ENCODE data around the gene HDAC4.

The HDAC4 gene

DNA sequence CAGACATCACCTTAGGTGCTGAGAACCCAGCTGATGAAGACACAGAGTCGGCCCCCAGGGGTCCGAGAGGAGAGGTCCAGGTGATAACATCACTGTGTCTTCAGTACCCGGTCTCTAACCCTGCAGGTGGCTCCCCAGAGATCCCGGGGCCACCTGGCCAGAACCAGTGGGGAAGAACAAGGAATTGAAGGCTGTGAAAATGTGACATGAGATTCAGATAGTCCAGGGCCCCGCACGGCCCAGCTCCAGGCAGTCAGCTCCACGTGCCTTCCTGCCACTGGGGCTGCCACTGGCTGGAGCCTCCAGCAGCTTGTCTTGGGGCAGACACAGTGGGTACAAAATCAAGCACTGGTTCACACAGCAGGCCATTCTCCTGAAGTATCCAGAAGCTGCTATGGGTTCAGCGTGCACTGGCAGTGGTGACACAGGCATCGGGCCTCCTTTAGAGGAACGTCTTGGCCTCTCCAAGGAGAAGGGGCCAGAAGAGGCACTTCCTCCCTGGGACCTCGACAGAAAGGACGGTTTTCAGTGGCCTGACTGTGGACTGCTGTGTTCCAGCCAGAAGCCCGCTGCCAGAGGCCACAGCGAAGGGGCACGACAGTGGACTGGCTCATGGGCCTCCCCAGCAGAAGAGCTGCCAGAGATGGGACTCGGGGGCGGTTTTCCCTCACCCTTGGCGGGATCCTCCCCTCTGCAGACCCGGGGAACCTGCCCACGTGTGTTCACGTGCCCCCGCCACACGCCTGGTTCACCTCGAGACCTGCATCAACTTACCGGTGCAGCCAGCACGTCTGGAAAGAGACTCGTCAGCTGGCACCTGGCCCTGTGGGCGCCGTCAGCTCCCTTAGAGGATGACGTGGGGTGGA is 150.4 kb downstream of the HDAC4 start:
- Histone ChIP-seq H3K4me1 (ENCODE audit: control insufficient read depth in 5 of 5, insufficient read depth in 5 of 5, low read length in 5 of 5) (peaks cover 0 to 41% (median 23%) of the 10 kb centered on the region in 5 donors), H3K27ac (ENCODE audit: low read depth, low read length) (no peak overlapping the region), H3K4me3 (ENCODE audit: low read depth in 1 of 5, low read length in 5 of 5) (no peak overlapping the region), H3K36me3 (ENCODE audit: control insufficient read depth in 5 of 5, insufficient read depth in 5 of 5, low read length in 5 of 5) (no peaks in the 10 kb centered on the region), H3K9me3 (ENCODE audit: control insufficient read depth in 5 of 5, low read length in 5 of 5) (no peaks in the 10 kb centered on the region), H3K27me3 (ENCODE audit: control insufficient read depth in 5 of 5, insufficient read depth in 4 of 5, low read length in 5 of 5) (no peaks in the 10 kb centered on the region), H3K9ac (ENCODE audit: low read length in 5 of 5) (no peak overlapping the region)

DNA sequence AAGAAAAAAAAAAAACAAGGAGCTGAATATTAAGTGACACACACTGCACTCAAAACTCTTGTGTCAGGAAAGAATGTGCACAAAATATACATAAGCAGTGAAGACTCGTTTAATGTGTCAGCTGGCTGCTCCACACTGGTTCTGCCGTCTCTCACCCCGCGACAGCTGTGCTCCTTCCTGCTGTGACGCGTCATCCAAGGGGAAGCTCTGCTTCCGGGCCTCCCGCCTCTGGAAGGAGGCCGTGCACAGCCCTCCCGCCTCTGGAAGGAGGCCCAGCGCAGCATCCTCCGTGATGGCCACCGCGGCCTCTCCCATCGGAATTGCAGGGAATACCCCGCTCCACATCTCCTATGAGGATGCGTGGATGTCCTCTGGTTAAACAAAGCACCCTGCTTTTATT is 151.0 kb downstream of the HDAC4 start:
- no peaks in the 10 kb centered on the region for H3K36me3 ChIP-seq (ENCODE audit: control insufficient read depth in 5 of 5, insufficient read depth in 5 of 5, low read length in 5 of 5)
- no peaks in the 10 kb centered on the region for H3K27me3 ChIP-seq (ENCODE audit: control insufficient read depth in 5 of 5, insufficient read depth in 4 of 5, low read length in 5 of 5)
- H3K4me3 ChIP-seq (ENCODE audit: low read depth in 1 of 5, low read length in 5 of 5), result no peak overlapping the region
- H3K27ac ChIP-seq (ENCODE audit: low read depth, low read length), result no peak overlapping the region
- H3K9me3 ChIP-seq (ENCODE audit: control insufficient read depth in 5 of 5, low read length in 5 of 5), result no peaks in the 10 kb centered on the region
- H3K9ac ChIP-seq (ENCODE audit: low read length in 5 of 5), result no peak overlapping the region
- H3K4me1 ChIP-seq (ENCODE audit: control insufficient read depth in 5 of 5, insufficient read depth in 5 of 5, low read length in 5 of 5), result peaks cover 3 to 41% (median 23%) of the 10 kb centered on the region in 5 donors

DNA sequence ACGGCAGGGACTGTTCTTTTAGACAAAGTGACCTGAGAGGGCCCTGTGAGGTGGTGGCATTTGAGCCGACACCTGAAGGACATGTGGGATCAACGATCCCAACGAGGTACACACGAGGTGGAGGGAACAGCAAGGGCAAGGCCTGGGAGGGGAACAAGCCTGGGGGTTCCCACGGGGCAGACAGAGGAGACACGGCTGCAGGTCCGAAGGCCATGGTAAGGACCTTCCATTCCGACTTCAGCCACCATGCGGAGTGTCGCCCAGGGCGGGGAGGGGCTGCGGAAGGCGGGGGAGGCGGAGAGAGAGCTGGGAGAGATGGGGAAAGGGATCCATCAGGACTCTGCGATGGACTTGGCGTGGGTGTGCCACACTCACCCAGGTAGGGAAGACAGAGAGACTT is 151.8 kb downstream of the HDAC4 start:
- Histone ChIP-seq H3K4me1 (ENCODE audit: control insufficient read depth in 5 of 5, insufficient read depth in 5 of 5, low read length in 5 of 5) (peaks cover 3 to 41% (median 23%) of the 10 kb centered on the region in 5 donors), H3K9me3 (ENCODE audit: control insufficient read depth in 5 of 5, low read length in 5 of 5) (no peaks in the 10 kb centered on the region), H3K9ac (ENCODE audit: low read length in 5 of 5) (no peak overlapping the region), H3K27me3 (ENCODE audit: control insufficient read depth in 5 of 5, insufficient read depth in 4 of 5, low read length in 5 of 5) (no peaks in the 10 kb centered on the region), H3K4me3 (ENCODE audit: low read depth in 1 of 5, low read length in 5 of 5) (no peak overlapping the region), H3K36me3 (ENCODE audit: control insufficient read depth in 5 of 5, insufficient read depth in 5 of 5, low read length in 5 of 5) (no peaks in the 10 kb centered on the region), H3K27ac (ENCODE audit: low read depth, low read length) (no peak overlapping the region)

DNA sequence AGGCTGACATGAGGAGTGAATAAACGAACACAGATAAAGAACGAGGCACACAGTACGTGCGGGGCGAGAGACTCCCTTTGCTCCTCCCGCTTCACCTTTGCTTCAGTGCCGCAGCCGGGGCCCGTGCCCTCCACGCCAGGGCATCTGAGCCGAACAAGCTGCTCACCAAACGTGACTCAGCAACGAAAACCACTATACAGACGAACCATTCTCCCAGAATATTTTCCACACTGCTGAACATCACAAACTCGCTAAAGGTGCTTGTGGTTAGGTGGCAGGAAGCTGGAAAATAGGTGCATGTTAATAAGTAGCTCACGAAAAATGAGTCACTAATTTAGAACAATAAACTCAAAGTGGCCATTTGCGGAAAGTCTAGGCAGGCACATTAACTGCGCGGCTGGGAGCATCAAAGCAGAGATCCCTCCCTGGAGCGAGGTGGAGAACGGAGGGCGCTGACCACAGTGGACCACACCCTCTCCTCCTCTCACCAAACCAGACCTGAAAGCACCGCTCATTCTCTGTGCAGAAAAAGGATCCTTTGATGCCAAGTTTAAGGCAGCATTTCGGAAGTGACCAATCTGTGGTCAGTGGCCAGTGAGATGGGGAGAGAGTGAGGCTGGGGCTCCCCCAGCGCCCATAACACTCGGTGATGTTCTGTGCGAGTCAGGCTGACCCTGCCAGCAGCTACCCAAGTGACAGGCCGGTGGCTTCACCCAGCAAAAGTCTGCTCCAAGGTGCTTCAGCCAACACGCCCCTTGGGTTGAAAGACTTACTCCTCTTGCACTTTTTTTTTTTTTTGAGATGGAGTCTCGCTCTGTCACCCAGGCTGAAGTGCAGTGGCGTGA is 153.2 kb downstream of the HDAC4 start:
- Histone ChIP-seq H3K27me3 (ENCODE audit: control insufficient read depth in 5 of 5, insufficient read depth in 4 of 5, low read length in 5 of 5) (no peaks in the 10 kb centered on the region), H3K27ac (ENCODE audit: low read depth, low read length) (no peak overlapping the region), H3K36me3 (ENCODE audit: control insufficient read depth in 5 of 5, insufficient read depth in 5 of 5, low read length in 5 of 5) (no peaks in the 10 kb centered on the region), H3K9me3 (ENCODE audit: control insufficient read depth in 5 of 5, low read length in 5 of 5) (no peaks in the 10 kb centered on the region), H3K4me3 (ENCODE audit: low read depth in 1 of 5, low read length in 5 of 5) (no peak overlapping the region), H3K9ac (ENCODE audit: low read length in 5 of 5) (no peak overlapping the region), H3K4me1 (ENCODE audit: control insufficient read depth in 5 of 5, insufficient read depth in 5 of 5, low read length in 5 of 5) (peaks cover 3 to 31% (median 18%) of the 10 kb centered on the region in 5 donors)

DNA sequence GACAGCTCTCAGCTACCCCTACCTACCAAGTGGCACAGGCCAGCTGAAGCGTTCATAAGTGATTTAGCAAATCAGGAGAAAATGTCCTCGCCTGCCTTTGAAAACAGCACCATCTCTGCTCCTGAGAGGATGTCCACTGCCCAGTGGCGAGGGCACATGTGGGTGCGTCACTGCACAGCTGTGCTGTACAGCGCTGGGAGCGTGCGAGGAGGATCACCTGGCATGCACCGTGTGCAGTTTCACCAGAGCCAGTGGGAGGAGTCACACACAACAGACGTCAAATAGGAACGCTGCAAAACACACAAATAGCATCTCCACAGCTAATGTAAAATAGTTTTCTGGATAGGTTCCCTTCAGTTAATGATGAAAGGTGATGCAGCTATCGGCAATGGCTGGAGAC is 154.1 kb downstream of the HDAC4 start:
- Histone ChIP-seq H3K4me1 (ENCODE audit: control insufficient read depth in 5 of 5, insufficient read depth in 5 of 5, low read length in 5 of 5) (peaks cover 3 to 23% (median 14%) of the 10 kb centered on the region in 5 donors), H3K4me3 (ENCODE audit: low read depth in 1 of 5, low read length in 5 of 5) (no peak overlapping the region), H3K9ac (ENCODE audit: low read length in 5 of 5) (peak overlapping the region in 1 of 5 donors; percentile 31), H3K27me3 (ENCODE audit: control insufficient read depth in 5 of 5, insufficient read depth in 4 of 5, low read length in 5 of 5) (no peaks in the 10 kb centered on the region), H3K27ac (ENCODE audit: low read depth, low read length) (no peak overlapping the region), H3K9me3 (ENCODE audit: control insufficient read depth in 5 of 5, low read length in 5 of 5) (no peaks in the 10 kb centered on the region), H3K36me3 (ENCODE audit: control insufficient read depth in 5 of 5, insufficient read depth in 5 of 5, low read length in 5 of 5) (no peaks in the 10 kb centered on the region)

DNA sequence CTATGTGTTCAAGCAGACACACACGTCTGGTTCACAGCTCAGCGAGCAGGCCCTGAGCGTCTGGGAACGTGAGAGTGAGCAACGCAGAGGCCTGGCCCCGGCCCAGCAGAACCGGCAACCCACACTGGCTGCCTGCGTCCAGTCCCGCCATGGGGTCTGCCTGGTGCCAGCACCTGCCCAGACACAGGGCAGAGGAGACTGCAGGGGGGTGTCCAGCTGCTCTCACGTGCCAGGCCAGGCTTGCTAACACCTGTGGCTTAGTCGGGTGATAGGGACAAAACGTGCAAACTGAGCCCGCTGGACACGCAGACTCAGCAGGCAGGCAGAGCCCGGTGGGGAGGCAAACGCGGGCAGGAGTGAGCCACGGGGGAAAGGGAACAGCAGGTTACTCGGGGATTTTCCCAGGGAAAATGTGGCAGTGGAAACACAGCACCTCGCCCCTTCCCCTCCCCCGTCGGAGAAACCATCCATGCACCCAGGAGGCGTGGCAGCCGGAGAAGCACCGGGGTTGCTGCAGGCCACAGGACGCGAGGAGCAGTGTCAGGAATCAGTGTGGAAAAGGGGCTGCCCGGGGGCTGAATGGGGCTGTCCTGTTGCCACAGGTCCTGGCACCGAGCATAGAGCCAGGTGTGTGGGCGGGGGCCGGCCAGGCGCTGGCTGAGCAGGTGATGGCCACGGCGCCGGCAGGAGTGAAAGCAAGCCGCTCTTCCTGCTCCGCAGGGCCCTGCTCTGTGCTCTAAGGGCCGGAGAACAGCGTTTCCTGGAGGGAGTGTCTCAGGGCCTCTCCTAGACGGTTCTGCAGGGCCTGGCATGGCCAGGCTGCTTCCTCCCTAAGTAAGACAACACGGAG is 154.7 kb downstream of the HDAC4 start:
- Histone ChIP-seq H3K4me1 (ENCODE audit: control insufficient read depth in 5 of 5, insufficient read depth in 5 of 5, low read length in 5 of 5) (peaks cover 3 to 23% (median 14%) of the 10 kb centered on the region in 5 donors), H3K9me3 (ENCODE audit: control insufficient read depth in 5 of 5, low read length in 5 of 5) (no peaks in the 10 kb centered on the region), H3K4me3 (ENCODE audit: low read depth in 1 of 5, low read length in 5 of 5) (no peak overlapping the region), H3K36me3 (ENCODE audit: control insufficient read depth in 5 of 5, insufficient read depth in 5 of 5, low read length in 5 of 5) (no peaks in the 10 kb centered on the region), H3K27me3 (ENCODE audit: control insufficient read depth in 5 of 5, insufficient read depth in 4 of 5, low read length in 5 of 5) (no peaks in the 10 kb centered on the region), H3K27ac (ENCODE audit: low read depth, low read length) (no peak overlapping the region), H3K9ac (ENCODE audit: low read length in 5 of 5) (peak overlapping the region in 2 of 5 donors; percentile 23 to 31)

DNA sequence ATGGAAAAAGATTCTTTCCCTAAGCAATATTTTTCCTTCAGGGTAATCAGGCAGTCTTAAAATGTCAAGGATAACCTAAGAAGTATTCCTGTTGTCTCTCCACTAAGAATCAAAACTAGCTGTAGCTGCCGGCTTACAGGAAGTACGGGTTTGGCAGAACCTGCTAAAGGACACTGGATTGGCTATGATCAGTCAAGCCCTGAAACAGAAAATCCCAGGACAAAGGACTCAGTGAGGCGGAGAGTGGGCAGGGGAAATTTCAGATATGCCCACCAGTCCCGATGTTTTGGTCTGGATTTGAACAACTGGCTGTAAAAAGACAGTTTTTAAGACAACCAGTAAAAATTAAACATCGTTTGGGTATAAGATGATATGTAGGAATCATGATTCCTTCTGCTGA is 155.7 kb downstream of the HDAC4 start:
- Histone ChIP-seq H3K9ac (ENCODE audit: low read length in 5 of 5) (no peak overlapping the region), H3K27ac (ENCODE audit: low read depth, low read length) (no peak overlapping the region), H3K4me1 (ENCODE audit: control insufficient read depth in 5 of 5, insufficient read depth in 5 of 5, low read length in 5 of 5) (peaks cover 3 to 28% (median 21%) of the 10 kb centered on the region in 5 donors)

DNA sequence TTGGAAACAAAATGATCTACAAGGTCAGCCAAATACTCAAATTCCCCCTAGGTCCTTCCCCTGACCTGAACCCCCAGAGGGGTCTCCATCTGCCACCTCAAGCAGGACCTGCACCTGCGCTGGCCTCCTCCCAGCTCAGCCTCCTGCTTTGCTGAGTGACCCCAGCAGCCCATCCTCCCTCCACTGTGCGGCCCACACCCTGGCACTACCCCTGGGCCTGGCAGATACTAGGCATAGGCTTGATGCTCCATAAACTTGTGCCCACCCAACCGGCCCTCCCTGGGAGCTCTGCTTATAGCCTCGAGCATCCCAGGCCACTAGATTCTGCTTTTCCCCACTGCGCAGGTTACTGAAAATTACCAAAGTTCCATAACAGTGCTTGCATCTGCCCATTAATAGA is 156.2 kb downstream of the HDAC4 start:
- Histone ChIP-seq H3K4me1 (ENCODE audit: control insufficient read depth in 5 of 5, insufficient read depth in 5 of 5, low read length in 5 of 5) (peaks cover 3 to 28% (median 23%) of the 10 kb centered on the region in 5 donors), H3K4me3 (ENCODE audit: low read depth in 1 of 5, low read length in 5 of 5) (no peak overlapping the region), H3K27ac (ENCODE audit: low read depth, low read length) (no peak overlapping the region), H3K27me3 (ENCODE audit: control insufficient read depth in 5 of 5, insufficient read depth in 4 of 5, low read length in 5 of 5) (no peaks in the 10 kb centered on the region), H3K36me3 (ENCODE audit: control insufficient read depth in 5 of 5, insufficient read depth in 5 of 5, low read length in 5 of 5) (no peaks in the 10 kb centered on the region), H3K9ac (ENCODE audit: low read length in 5 of 5) (no peak overlapping the region), H3K9me3 (ENCODE audit: control insufficient read depth in 5 of 5, low read length in 5 of 5) (no peaks in the 10 kb centered on the region)

More for the DNA sequence above, 155.7 kb downstream of the HDAC4 start:
- Histone ChIP-seq H3K4me3 (ENCODE audit: low read depth in 1 of 5, low read length in 5 of 5) (no peak overlapping the region), H3K36me3 (ENCODE audit: control insufficient read depth in 5 of 5, insufficient read depth in 5 of 5, low read length in 5 of 5) (no peaks in the 10 kb centered on the region), H3K27me3 (ENCODE audit: control insufficient read depth in 5 of 5, insufficient read depth in 4 of 5, low read length in 5 of 5) (no peaks in the 10 kb centered on the region), H3K9me3 (ENCODE audit: control insufficient read depth in 5 of 5, low read length in 5 of 5) (no peaks in the 10 kb centered on the region)

DNA sequence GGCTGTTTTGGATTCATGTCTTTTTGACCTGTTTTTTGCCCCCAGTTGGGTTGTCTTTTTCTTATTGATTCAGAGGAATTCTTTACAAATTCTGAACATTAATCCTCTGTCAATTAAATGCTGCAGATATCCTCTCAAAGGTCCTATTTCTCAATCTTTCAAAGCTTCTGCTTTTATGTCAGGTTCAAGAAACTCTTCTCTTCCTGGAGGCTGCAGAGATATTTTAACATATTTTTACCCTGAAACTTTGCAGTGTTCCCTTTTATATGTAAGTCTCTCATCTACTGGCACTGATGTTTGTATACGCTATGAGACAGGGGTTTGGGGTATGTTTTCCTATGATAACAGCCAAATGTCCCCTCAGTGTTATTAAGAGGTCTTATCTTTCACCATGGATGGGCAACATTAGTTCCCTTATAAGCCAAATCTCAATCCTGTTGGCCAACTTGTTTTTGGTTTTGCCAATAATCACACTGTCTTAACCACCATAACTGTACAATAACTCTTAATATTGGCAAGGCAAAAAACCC is 159.3 kb downstream of the HDAC4 start:
- Histone ChIP-seq H3K36me3 (ENCODE audit: control insufficient read depth in 5 of 5, insufficient read depth in 5 of 5, low read length in 5 of 5) (no peaks in the 10 kb centered on the region), H3K27me3 (ENCODE audit: control insufficient read depth in 5 of 5, insufficient read depth in 4 of 5, low read length in 5 of 5) (no peaks in the 10 kb centered on the region), H3K9ac (ENCODE audit: low read length in 5 of 5) (no peak overlapping the region), H3K4me3 (ENCODE audit: low read depth in 1 of 5, low read length in 5 of 5) (no peak overlapping the region), H3K4me1 (ENCODE audit: control insufficient read depth in 5 of 5, insufficient read depth in 5 of 5, low read length in 5 of 5) (peaks cover 3 to 26% (median 20%) of the 10 kb centered on the region in 5 donors), H3K9me3 (ENCODE audit: control insufficient read depth in 5 of 5, low read length in 5 of 5) (no peaks in the 10 kb centered on the region), H3K27ac (ENCODE audit: low read depth, low read length) (no peak overlapping the region)
